ENCODE data around the gene ITGB1BP1. TPM values are rescaled to one million over a fixed set of nuclear protein-coding genes. Genes with fewer than 3 reads are reported as not detected.

Gene ITGB1BP1
- total and polyA plus RNA-seq, 7 donors = 24.3 to 99.7 (median 56.8) TPM

GRCh38 chr2:9412781-9413180, 10.5 kb downstream of the ITGB1BP1 start:
- no peaks in the 10 kb centered on the region for H3K27me3 ChIP-seq

GRCh38 chr2:9410108-9410507, 13.2 kb downstream of the ITGB1BP1 start:
- Histone ChIP-seq H3K36me3 (peaks cover 0 to 38% (median 13%) of the 10 kb centered on the region in 4 donors), H3K4me3 (no peak overlapping the region), H3K4me1 (peaks cover 0 to 17% (median 14%) of the 10 kb centered on the region in 4 donors), H3K27me3 (no peaks in the 10 kb centered on the region), H3K27ac (no peak overlapping the region), H3K9me3 (no peaks in the 10 kb centered on the region)
- no peak for DNase-seq
- intact Hi-C loops (cut with DNase I) = no loop called here
- 92 to 99% methylated on average over 3 of the region's 3 CpGs for WGBS, 2 donors
- TF ChIP-seq CTCF (IDR thresholded peaks at IDR 0.05) (no peak), POLR2A (IDR thresholded peaks at IDR 0.05) (no peak), EP300 (IDR thresholded peaks at IDR 0.05) (no peak), POLR2AphosphoS5 (IDR thresholded peaks at IDR 0.05) (no peak)

More at GRCh38 chr2:9412781-9413180, 10.5 kb downstream of the ITGB1BP1 start:
- WGBS, 2 donors = 76 to 84% methylated on average over 7 of the region's 7 CpGs
- no peak for DNase-seq
- intact Hi-C loops (cut with DNase I) = no loop called here
- Histone ChIP-seq H3K27ac (no peak overlapping the region), H3K9me3 (no peaks in the 10 kb centered on the region), H3K4me3 (no peak overlapping the region), H3K4me1 (peaks cover 0 to 3% (median under 1%) of the 10 kb centered on the region in 4 donors), H3K36me3 (peaks cover 0 to 48% (median 14%) of the 10 kb centered on the region in 4 donors)
- TF ChIP-seq EP300 (IDR thresholded peaks at IDR 0.05) = no peak
- TF ChIP-seq CTCF (IDR thresholded peaks at IDR 0.05) = no peak
- TF ChIP-seq POLR2A (IDR thresholded peaks at IDR 0.05) = no peak
- TF ChIP-seq POLR2AphosphoS5 (IDR thresholded peaks at IDR 0.05) = no peak

- Histone ChIP-seq H3K4me3 (no peak overlapping the region), H3K27ac (no peak overlapping the region), H3K27me3 (no peaks in the 10 kb centered on the region), H3K36me3 (peaks cover 0 to 38% (median 13%) of the 10 kb centered on the region in 4 donors), H3K4me1 (peaks cover 0 to 31% (median 27%) of the 10 kb centered on the region in 4 donors), H3K9me3 (no peaks in the 10 kb centered on the region)
- intact Hi-C loops (cut with DNase I) = no loop called here
- no peak for TF ChIP-seq POLR2AphosphoS5 (IDR thresholded peaks at IDR 0.05)
- TF ChIP-seq POLR2A (IDR thresholded peaks at IDR 0.05) = no peak
- TF ChIP-seq EP300 (IDR thresholded peaks at IDR 0.05) = no peak
- TF ChIP-seq CTCF (IDR thresholded peaks at IDR 0.05) = no peak
- WGBS, 2 donors = 27 to 75% methylated on average over 9 of the region's 9 CpGs
- no peak for DNase-seq
Observed at GRCh38 chr2:9408641-9409151, 14.6 kb downstream of the ITGB1BP1 start.

GRCh38 chr2:9407363-9407811, 15.9 kb downstream of the ITGB1BP1 start:
- no peak for TF ChIP-seq POLR2A (IDR thresholded peaks at IDR 0.05)
- peak in 1 of 4 donors; percentile 4 for TF ChIP-seq POLR2AphosphoS5 (IDR thresholded peaks at IDR 0.05)
- H3K4me1 ChIP-seq = peaks cover 0 to 38% (median 34%) of the 10 kb centered on the region in 4 donors
- intact Hi-C loops (cut with DNase I) = no loop called here
- H3K4me3 ChIP-seq = no peak overlapping the region
- WGBS, 2 donors = 89 to 90% methylated on average over 8 of the region's 8 CpGs
- H3K27me3 ChIP-seq = no peaks in the 10 kb centered on the region
- peaks cover 0 to 50% (median 13%) of the 10 kb centered on the region in 4 donors for H3K36me3 ChIP-seq
- DNase-seq = no peak
- no peaks in the 10 kb centered on the region for H3K9me3 ChIP-seq
- peak overlapping the region; percentile 35 to 62 (median 52) for H3K27ac ChIP-seq

- intact Hi-C loops (cut with DNase I) = no loop called here
- 78 to 79% methylated on average over 13 of the region's 13 CpGs for WGBS, 2 donors
- H3K4me3 ChIP-seq = no peak overlapping the region
- no peak for DNase-seq
- TF ChIP-seq POLR2AphosphoS5 (IDR thresholded peaks at IDR 0.05) = no peak
- TF ChIP-seq POLR2A (IDR thresholded peaks at IDR 0.05) = no peak
- TF ChIP-seq CTCF (IDR thresholded peaks at IDR 0.05) = no peak
- no peak for TF ChIP-seq EP300 (IDR thresholded peaks at IDR 0.05)
- H3K36me3 ChIP-seq = peaks cover 0 to 50% (median 13%) of the 10 kb centered on the region in 4 donors
- no peaks in the 10 kb centered on the region for H3K9me3 ChIP-seq
- peak overlapping the region; percentile 35 to 62 (median 52) for H3K27ac ChIP-seq
- no peaks in the 10 kb centered on the region for H3K27me3 ChIP-seq
- H3K4me1 ChIP-seq = peaks cover 0 to 38% (median 34%) of the 10 kb centered on the region in 4 donors
Observed at GRCh38 chr2:9406529-9407362, 16.6 kb downstream of the ITGB1BP1 start.

All from sigmoid colon (tissue), 7 donors.